Measurements from ENCODE around the gene CHST14.

Gene CHST14

GRCh38 chr15:40506964-40507571 lies 36.3 kb downstream of the CHST14 start:
- Histone ChIP-seq H3K27me3 (peaks cover 97% of the 10 kb centered on the region), H3K9me3 (no peaks in the 10 kb centered on the region), H3K27ac (no peak overlapping the region), H3K36me3 (no peaks in the 10 kb centered on the region), H3K4me3 (ENCODE audit: low read depth in 1 of 2, low read length in 1 of 2) (peak overlapping the region in 1 of 2 experiments; percentile 28), H3K4me1 (ENCODE audit: control insufficient read depth in 1 of 2, insufficient read depth in 1 of 2, low read depth in 1 of 2, low read length in 1 of 2) (peaks cover 14 to 21% of the 10 kb centered on the region in 2 experiments)
- TF ChIP-seq, protein P1, sequence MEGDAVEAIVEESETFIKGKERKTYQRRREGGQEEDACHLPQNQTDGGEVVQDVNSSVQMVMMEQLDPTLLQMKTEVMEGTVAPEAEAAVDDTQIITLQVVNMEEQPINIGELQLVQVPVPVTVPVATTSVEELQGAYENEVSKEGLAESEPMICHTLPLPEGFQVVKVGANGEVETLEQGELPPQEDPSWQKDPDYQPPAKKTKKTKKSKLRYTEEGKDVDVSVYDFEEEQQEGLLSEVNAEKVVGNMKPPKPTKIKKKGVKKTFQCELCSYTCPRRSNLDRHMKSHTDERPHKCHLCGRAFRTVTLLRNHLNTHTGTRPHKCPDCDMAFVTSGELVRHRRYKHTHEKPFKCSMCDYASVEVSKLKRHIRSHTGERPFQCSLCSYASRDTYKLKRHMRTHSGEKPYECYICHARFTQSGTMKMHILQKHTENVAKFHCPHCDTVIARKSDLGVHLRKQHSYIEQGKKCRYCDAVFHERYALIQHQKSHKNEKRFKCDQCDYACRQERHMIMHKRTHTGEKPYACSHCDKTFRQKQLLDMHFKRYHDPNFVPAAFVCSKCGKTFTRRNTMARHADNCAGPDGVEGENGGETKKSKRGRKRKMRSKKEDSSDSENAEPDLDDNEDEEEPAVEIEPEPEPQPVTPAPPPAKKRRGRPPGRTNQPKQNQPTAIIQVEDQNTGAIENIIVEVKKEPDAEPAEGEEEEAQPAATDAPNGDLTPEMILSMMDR (IDR thresholded peaks at IDR 0.05) = no peak

- Histone ChIP-seq H3K27ac (no peak overlapping the region), H3K4me1 (ENCODE audit: control insufficient read depth in 1 of 2, insufficient read depth in 1 of 2, low read depth in 1 of 2, low read length in 1 of 2) (peaks cover 15 to 21% of the 10 kb centered on the region in 2 experiments), H3K36me3 (no peaks in the 10 kb centered on the region), H3K9me3 (no peaks in the 10 kb centered on the region), H3K4me3 (ENCODE audit: low read depth in 1 of 2, low read length in 1 of 2) (no peak overlapping the region), H3K27me3 (peaks cover 98% of the 10 kb centered on the region)
- TF ChIP-seq, protein P1 (IDR thresholded peaks at IDR 0.05) = no peak
Measured at GRCh38 chr15:40508216-40508615, 37.4 kb downstream of the CHST14 start.

GRCh38 chr15:40510201-40510600 lies 39.4 kb downstream of the CHST14 start:
- Histone ChIP-seq H3K4me1 (ENCODE audit: control insufficient read depth in 1 of 2, insufficient read depth in 1 of 2, low read depth in 1 of 2, low read length in 1 of 2) (peaks cover 15 to 21% of the 10 kb centered on the region in 2 experiments), H3K36me3 (no peaks in the 10 kb centered on the region), H3K27me3 (peaks cover 99% of the 10 kb centered on the region), H3K27ac (no peak overlapping the region), H3K4me3 (ENCODE audit: low read depth in 1 of 2, low read length in 1 of 2) (no peak overlapping the region), H3K9me3 (no peaks in the 10 kb centered on the region)
- TF ChIP-seq, protein P1 (IDR thresholded peaks at IDR 0.05) = no peak

- Histone ChIP-seq H3K27me3 (peaks cover 95% of the 10 kb centered on the region), H3K27ac (no peak overlapping the region)
Measured at GRCh38 chr15:40511093-40511471, 40.3 kb downstream of the CHST14 start.

DNA sequence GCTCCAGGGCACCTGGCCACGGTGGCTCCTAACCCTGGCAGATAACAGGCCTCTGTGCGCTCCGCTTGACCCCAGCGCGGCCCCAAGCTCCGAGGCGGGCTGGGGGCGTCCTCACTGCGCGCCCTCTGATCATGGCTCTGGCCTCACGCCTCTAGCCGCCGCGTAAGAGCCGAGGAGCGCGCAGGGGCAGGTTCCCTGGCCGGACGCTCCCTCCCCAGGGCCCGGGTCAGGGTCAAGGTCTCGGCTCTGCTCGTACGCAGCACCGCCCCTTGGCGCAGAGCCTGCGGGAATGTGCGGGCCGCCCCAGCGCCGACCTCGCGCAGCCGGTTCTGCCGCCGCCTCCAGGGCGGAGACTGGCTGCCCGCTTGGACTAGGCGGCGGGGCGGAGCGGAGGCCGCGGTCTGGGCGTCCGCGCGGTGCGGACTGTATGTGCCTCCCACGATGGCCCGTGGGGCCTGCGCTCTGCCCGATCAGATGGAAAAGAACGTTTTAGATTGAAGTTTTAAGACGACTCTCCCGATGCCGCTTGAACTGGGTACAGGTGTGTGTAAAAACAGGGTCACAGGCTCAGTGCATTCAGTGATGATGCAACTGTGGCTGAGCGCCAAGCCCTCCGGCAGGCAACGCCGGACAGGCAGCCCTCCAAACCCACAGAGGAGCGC lies 40.8 kb downstream of the CHST14 start:
- TF ChIP-seq, protein P1 (IDR thresholded peaks at IDR 0.05) = no peak
- Histone ChIP-seq H3K4me3 (ENCODE audit: low read depth in 1 of 2, low read length in 1 of 2) (peak overlapping the region; percentile 38 to 60), H3K27ac (no peak overlapping the region), H3K9me3 (no peaks in the 10 kb centered on the region), H3K4me1 (ENCODE audit: control insufficient read depth in 1 of 2, insufficient read depth in 1 of 2, low read depth in 1 of 2, low read length in 1 of 2) (peaks cover 15 to 21% of the 10 kb centered on the region in 2 experiments), H3K36me3 (no peaks in the 10 kb centered on the region), H3K27me3 (peaks cover 95% of the 10 kb centered on the region)

More at GRCh38 chr15:40511093-40511471, 40.3 kb downstream of the CHST14 start:
- TF ChIP-seq, protein P1 (IDR thresholded peaks at IDR 0.05) = no peak
- Histone ChIP-seq H3K36me3 (no peaks in the 10 kb centered on the region), H3K9me3 (no peaks in the 10 kb centered on the region), H3K4me1 (ENCODE audit: control insufficient read depth in 1 of 2, insufficient read depth in 1 of 2, low read depth in 1 of 2, low read length in 1 of 2) (peaks cover 15 to 21% of the 10 kb centered on the region in 2 experiments), H3K4me3 (ENCODE audit: low read depth in 1 of 2, low read length in 1 of 2) (peak overlapping the region; percentile 38 to 60)

All from neutrophil (primary cell).